GM19025 (cell line): ENCODE results near the gene CARM1.

Source experiments
- ATAC-seq: cut with Tn5 transposase; IDR thresholded peaks from one replicate; pipeline ENCODE4 v1.9.1; 2021; ENCODE audit warnings: mild to moderate bottlenecking, low read depth, moderate library complexity; ENCODE audit not compliant: unreplicated experiment

Gene CARM1

GRCh38 chr19:10964903-10965302 is 93.5 kb downstream of the CARM1 start:
- ATAC-seq, result no peak

GRCh38 chr19:10965398-10965797 is 94.0 kb downstream of the CARM1 start:
- no peak for ATAC-seq

- no peak for ATAC-seq
These were observed 95.5 kb downstream of the CARM1 start for GRCh38 chr19:10966809-10967208.

- no peak for ATAC-seq
These were observed 97.3 kb downstream of the CARM1 start for GRCh38 chr19:10968527-10969135.

GRCh38 chr19:10971107-10971726 is 99.9 kb downstream of the CARM1 start:
- ATAC-seq, result no peak
